Spleen (tissue), 11 donors: Measurements from ENCODE around the gene RBBP8NL. TPM values are rescaled to one million over a fixed set of nuclear protein-coding genes. Genes with fewer than 3 reads are reported as not detected.

ENCODE experiments used
- DNase-seq: peaks from one replicate; pipeline ENCODE4 v3.0.0-alpha.2; 2020
- H3K27ac ChIP-seq, 8 donors: fragments of 200-600 bp; sonication (generic) in 7 of 8; 1 replicate in 4 of 8; 2 replicates in 4 of 8; pipeline versions ENCODE4 v1.5.0 to v1.8.0; 2016 to 2021; ENCODE audit warnings: inconsistent platforms in 4 of 8, mild to moderate bottlenecking in 4 of 8, moderate library complexity in 1 of 8
- H3K27me3 ChIP-seq, 7 donors: fragments of 200-600 bp; sonication (generic) in 6 of 7; replicated peaks in 1 of 7; 1 replicate in 4 of 7; 2 replicates in 3 of 7; pipeline versions ENCODE4 v1.5.0 to v1.8.0; 2016 to 2021; ENCODE audit warnings: inconsistent platforms in 3 of 7, mild to moderate bottlenecking in 1 of 7
- H3K36me3 ChIP-seq, 6 donors: fragments of 200-600 bp; sonication (generic) in 5 of 6; 1 replicate in 4 of 6; 2 replicates in 2 of 6; pipeline versions ENCODE4 v1.5.0 to v1.8.0; 2016 to 2021; ENCODE audit warnings: inconsistent platforms in 2 of 6
- H3K4me1 ChIP-seq, 6 donors: fragments of 200-600 bp; sonication (generic) in 5 of 6; 1 replicate in 3 of 6; 2 replicates in 3 of 6; pipeline versions ENCODE4 v1.5.0 to v1.8.0; 2016 to 2021; ENCODE audit warnings: inconsistent platforms in 3 of 6
- H3K4me3 ChIP-seq, 8 donors: fragments of 200-600 bp; sonication (generic) in 7 of 8; 1 replicate in 4 of 8; 2 replicates in 4 of 8; pipeline versions ENCODE4 v1.5.0 to v1.8.0; 2016 to 2021; ENCODE audit warnings: inconsistent platforms in 4 of 8, mild to moderate bottlenecking in 4 of 8, moderate library complexity in 2 of 8
- H3K9me3 ChIP-seq, 8 donors: fragments of 200-600 bp; sonication (generic) in 7 of 8; 1 replicate in 4 of 8; 2 replicates in 4 of 8; pipeline versions ENCODE4 v1.5.0 to v1.8.0; 2016 to 2021; ENCODE audit warnings: inconsistent platforms in 4 of 8
- POLR2A ChIP-seq, 3 donors: fragments of 450-650 bp; IDR thresholded peaks; one replicate each; pipeline ENCODE4 v1.5.1; 2017; ENCODE audit warnings: antibody characterized with exemption in 3 of 3, mild to moderate bottlenecking in 1 of 3
- POLR2AphosphoS5 ChIP-seq, 3 donors: sonication (generic); formaldehyde crosslinking; IDR thresholded peaks; one replicate each; pipeline ENCODE4 v1.5.1; 2017; ENCODE audit warnings: antibody characterized with exemption in 3 of 3
- WGBS, 5 donors: extraction: QIAGEN DNeasy Blood & Tissue Kit in 3 of 5; methylation state at CpG; one replicate each; pipeline versions ENCODE4 v1.1.5 to v1.1.7; 2013 to 2018; 5-methylcytosine and 5-hydroxymethylcytosine counted together
- intact Hi-C: fragments of 100-400 bp; cut with DNase I; formaldehyde crosslinking; loops from one replicate; pipeline ENCODE4 v1.15.0; 2023; ENCODE audit warnings: low total_unique reads
- polyA plus RNA-seq, 3 donors: library from polyadenylated mRNA; stranded (reverse); fragments of 200-250 nt; gene quantifications; one replicate each; pipeline ENCODE4 v1.2.1, GENCODE V29; 2013
- total RNA-seq, 7 donors: library from RNA; depleted of rRNA in 3 of 7; stranded (reverse); fragments of >200 nt in 3 of 7; fragmentation: NEBNext Ultra II Directional in 4 of 7; extraction: Animal tissue kit (Norgen Biotek cat#: 25700) in 4 of 7; gene quantifications; one replicate each; pipeline versions ENCODE4 v1.1.0 to v1.2.1, GENCODE V29; 2016 to 2021
- TF ChIP-seq, protein P1 (sequence below), 11 experiments: fragments of 200-600 bp in 7 of 11; fragments of 450-650 bp in 4 of 11; sonication (generic) in 4 of 11; IDR thresholded peaks in 8 of 11; conservative IDR thresholded peaks in 3 of 11; 1 replicate in 7 of 11; 2 replicates in 4 of 11; pipeline versions ENCODE4 v1.4.0 to v1.8.0; 2016 to 2021; ENCODE audit warnings: antibody characterized with exemption in 11 of 11, inconsistent platforms in 4 of 11, mild to moderate bottlenecking in 1 of 11
- donor health status: healthy with polysubstance abuse.
- donor health status: DM: no; HTN: no; CAD: no; lungs with moderate emphysema.
- donor health status: DM: no; HTN: no; CAD: no.
- donor health status: Bipolar disorder and iron deficiency.
- donor health status: healthy.
- donor health status: DM: no; HTN: no; CAD: no.
- donor health status: DM: yes; HTN: yes; CAD: no.

The RBBP8NL gene
- total and polyA plus RNA-seq, 10 donors, result 0.03 TPM; not detected in 9

DNA sequence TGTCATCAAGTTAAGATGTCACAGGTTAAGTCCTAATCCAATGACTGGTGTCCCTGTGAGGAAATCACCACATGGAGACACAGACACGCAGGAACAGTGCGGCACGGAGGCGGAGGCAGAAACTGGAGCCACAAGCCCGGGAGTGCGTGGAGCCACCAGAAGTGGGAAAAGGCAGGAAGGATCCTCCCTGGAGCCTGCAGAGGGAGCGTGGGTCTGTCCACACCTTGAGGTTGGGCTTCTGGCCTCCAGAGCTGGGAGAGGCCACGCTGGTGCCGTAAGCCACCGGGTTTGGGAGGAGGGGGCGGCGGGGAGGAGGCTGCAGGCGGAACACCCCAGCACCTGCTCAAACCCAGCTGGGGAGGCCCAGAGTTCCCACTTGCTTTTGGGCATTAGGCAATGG lies 24.0 kb downstream of the RBBP8NL start:
- 88 to 99% (median 91%) methylated on average over 13 of the region's 13 CpGs for WGBS, 5 donors
- intact Hi-C loops, result no loop called here
- DNase-seq, result no peak
- H3K4me3 ChIP-seq, result no peak overlapping the region
- peaks cover 0 to 36% (median 0%) of the 10 kb centered on the region in 6 donors for H3K36me3 ChIP-seq
- no peak overlapping the region for H3K27ac ChIP-seq
- no peaks in the 10 kb centered on the region for H3K27me3 ChIP-seq
- no peaks in the 10 kb centered on the region for H3K9me3 ChIP-seq
- peaks cover 17 to 50% (median 33%) of the 10 kb centered on the region in 6 donors for H3K4me1 ChIP-seq
- TF ChIP-seq, protein P1, sequence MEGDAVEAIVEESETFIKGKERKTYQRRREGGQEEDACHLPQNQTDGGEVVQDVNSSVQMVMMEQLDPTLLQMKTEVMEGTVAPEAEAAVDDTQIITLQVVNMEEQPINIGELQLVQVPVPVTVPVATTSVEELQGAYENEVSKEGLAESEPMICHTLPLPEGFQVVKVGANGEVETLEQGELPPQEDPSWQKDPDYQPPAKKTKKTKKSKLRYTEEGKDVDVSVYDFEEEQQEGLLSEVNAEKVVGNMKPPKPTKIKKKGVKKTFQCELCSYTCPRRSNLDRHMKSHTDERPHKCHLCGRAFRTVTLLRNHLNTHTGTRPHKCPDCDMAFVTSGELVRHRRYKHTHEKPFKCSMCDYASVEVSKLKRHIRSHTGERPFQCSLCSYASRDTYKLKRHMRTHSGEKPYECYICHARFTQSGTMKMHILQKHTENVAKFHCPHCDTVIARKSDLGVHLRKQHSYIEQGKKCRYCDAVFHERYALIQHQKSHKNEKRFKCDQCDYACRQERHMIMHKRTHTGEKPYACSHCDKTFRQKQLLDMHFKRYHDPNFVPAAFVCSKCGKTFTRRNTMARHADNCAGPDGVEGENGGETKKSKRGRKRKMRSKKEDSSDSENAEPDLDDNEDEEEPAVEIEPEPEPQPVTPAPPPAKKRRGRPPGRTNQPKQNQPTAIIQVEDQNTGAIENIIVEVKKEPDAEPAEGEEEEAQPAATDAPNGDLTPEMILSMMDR (IDR thresholded peaks at IDR 0.05 in 8 of 11, conservative IDR thresholded peaks at IDR 0.05 in 3 of 11), result no peak
- TF ChIP-seq POLR2A (IDR thresholded peaks at IDR 0.05) (no peak), POLR2AphosphoS5 (IDR thresholded peaks at IDR 0.05) (no peak)

GRCh38 chr20:62402456-62403150 lies 24.7 kb downstream of the RBBP8NL start:
- Histone ChIP-seq H3K27me3 (no peaks in the 10 kb centered on the region), H3K4me1 (peaks cover 15 to 43% (median 28%) of the 10 kb centered on the region in 6 donors), H3K27ac (no peak overlapping the region), H3K4me3 (no peak overlapping the region), H3K36me3 (peaks cover 0 to 36% (median 0%) of the 10 kb centered on the region in 6 donors), H3K9me3 (no peaks in the 10 kb centered on the region)
- intact Hi-C loops, result no loop called here
- no peak for DNase-seq
- TF ChIP-seq, protein P1 (IDR thresholded peaks at IDR 0.05 in 8 of 11, conservative IDR thresholded peaks at IDR 0.05 in 3 of 11), result no peak
- TF ChIP-seq POLR2AphosphoS5 (IDR thresholded peaks at IDR 0.05) (no peak), POLR2A (IDR thresholded peaks at IDR 0.05) (no peak)
- WGBS, 5 donors, result 92 to 96% (median 95%) methylated on average over 16 to 23 of the region's 23 CpGs

DNA sequence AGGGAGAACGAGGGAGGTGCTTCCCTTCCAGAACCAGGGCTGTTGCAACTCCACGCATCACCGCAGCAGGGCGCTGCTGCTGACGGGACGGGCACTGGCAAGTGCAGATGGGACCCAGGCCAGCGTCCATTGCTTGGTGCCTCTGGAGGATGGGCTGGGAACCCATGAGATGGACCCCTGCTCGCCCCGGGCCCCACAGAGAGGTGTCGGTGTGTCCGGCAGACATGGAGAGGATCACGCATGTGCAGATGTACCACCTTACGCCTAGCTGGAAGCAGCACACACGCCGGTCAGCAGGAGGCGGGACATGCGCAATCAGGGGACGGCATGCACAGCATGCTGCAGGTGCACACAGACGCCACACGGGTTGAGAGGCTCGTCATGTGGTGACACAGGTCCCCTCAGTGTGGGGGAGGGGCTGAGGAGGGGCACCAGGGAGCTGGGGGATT lies 26.0 kb downstream of the RBBP8NL start:
- H3K9me3 ChIP-seq, result no peaks in the 10 kb centered on the region
- WGBS, 5 donors, result 74 to 91% (median 84%) methylated on average over 14 to 21 of the region's 21 CpGs
- H3K27me3 ChIP-seq, result no peaks in the 10 kb centered on the region
- no peak for DNase-seq
- TF ChIP-seq POLR2AphosphoS5 (IDR thresholded peaks at IDR 0.05) (no peak), POLR2A (IDR thresholded peaks at IDR 0.05) (no peak)
- TF ChIP-seq, protein P1 (IDR thresholded peaks at IDR 0.05 in 8 of 11, conservative IDR thresholded peaks at IDR 0.05 in 3 of 11), result no peak
- peaks cover 0 to 40% (median 0%) of the 10 kb centered on the region in 6 donors for H3K36me3 ChIP-seq
- intact Hi-C loops, result no loop called here
- H3K27ac ChIP-seq, result no peak overlapping the region
- H3K4me1 ChIP-seq, result peaks cover 10 to 34% (median 20%) of the 10 kb centered on the region in 6 donors
- no peak overlapping the region for H3K4me3 ChIP-seq

DNA sequence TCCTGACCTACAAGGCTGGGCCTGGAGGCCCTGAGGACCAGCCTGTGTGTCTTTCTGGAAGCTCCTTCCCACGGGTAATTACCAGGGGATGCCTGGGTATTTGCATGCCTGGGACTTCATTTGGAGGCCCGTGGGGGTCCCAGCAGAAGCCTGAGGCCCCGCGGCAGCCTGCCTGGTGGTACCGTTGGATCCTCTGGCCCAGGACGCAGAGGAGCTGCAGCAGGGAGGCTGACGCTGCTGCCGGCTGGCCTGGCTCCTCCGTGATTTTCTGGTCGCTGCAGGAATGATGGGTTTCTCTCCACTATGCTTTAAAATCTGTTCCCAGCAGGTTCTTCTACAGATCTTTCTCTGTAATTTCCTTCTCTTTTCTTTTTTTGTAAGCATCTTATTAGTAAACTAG lies 26.8 kb downstream of the RBBP8NL start:
- TF ChIP-seq POLR2AphosphoS5 (IDR thresholded peaks at IDR 0.05) (no peak), POLR2A (IDR thresholded peaks at IDR 0.05) (no peak)
- TF ChIP-seq, protein P1 (IDR thresholded peaks at IDR 0.05 in 8 of 11, conservative IDR thresholded peaks at IDR 0.05 in 3 of 11), result no peak
- Histone ChIP-seq H3K9me3 (no peaks in the 10 kb centered on the region), H3K27ac (no peak overlapping the region), H3K4me3 (no peak overlapping the region), H3K36me3 (peaks cover 0 to 48% (median 0%) of the 10 kb centered on the region in 6 donors), H3K4me1 (peaks cover 2 to 26% (median 12%) of the 10 kb centered on the region in 6 donors), H3K27me3 (no peaks in the 10 kb centered on the region)
- intact Hi-C loops, result no loop called here
- DNase-seq, result no peak
- WGBS, 5 donors, result 81 to 93% (median 90%) methylated on average over 10 of the region's 10 CpGs
